Renal cortex interstitium (tissue), 11 donors: ENCODE measurements around the gene GRM7. TPM values are rescaled to one million over a fixed set of nuclear protein-coding genes. Genes with fewer than 3 reads are reported as not detected.

Experiments used
- DNase-seq, 11 donors: peaks; one replicate each; pipeline ENCODE4 v3.0.0-alpha.2; 2013; ENCODE audit warnings: low read depth in 9 of 11, low spot score in 4 of 11; ENCODE audit errors: extremely low read depth in 1 of 11
- polyA plus RNA-seq, 3 donors: library from polyadenylated mRNA; unstranded; fragments of 120-200 nt; gene quantifications; one replicate each; pipeline ENCODE4 v1.2.1, GENCODE V29; 2013; ENCODE audit not compliant: insufficient read length in 3 of 3

The GRM7 gene
- polyA plus RNA-seq, 3 donors, result 1.4 to 2.3 (median 2.0) TPM

- DNase-seq, result no peak
These were observed 846.3 kb downstream of the GRM7 start for GRCh38 chr3:7707187-7707586.

GRCh38 chr3:7709376-7710082, 848.6 kb downstream of the GRM7 start:
- no peak for DNase-seq

GRCh38 chr3:7710284-7710683, 849.4 kb downstream of the GRM7 start:
- no peak for DNase-seq

GRCh38 chr3:7713724-7714123, 852.8 kb downstream of the GRM7 start:
- DNase-seq, result no peak

- DNase-seq, result no peak
These were observed 859.9 kb downstream of the GRM7 start for GRCh38 chr3:7720649-7721297.

GRCh38 chr3:7721869-7722268, 861.0 kb downstream of the GRM7 start:
- DNase-seq, result no peak

- no peak for DNase-seq
These were observed 867.9 kb downstream of the GRM7 start for GRCh38 chr3:7728566-7729519.

GRCh38 chr3:7733933-7734332, 873.0 kb downstream of the GRM7 start:
- DNase-seq, result no peak

GRCh38 chr3:7734456-7734855, 873.5 kb downstream of the GRM7 start:
- DNase-seq, result no peak

- no peak for DNase-seq
These were observed 876.3 kb downstream of the GRM7 start for GRCh38 chr3:7737263-7737662.

- no peak for DNase-seq
These were observed 878.8 kb downstream of the GRM7 start for GRCh38 chr3:7739754-7740153.

- DNase-seq, result no peak
These were observed 879.5 kb downstream of the GRM7 start for GRCh38 chr3:7740458-7740857.

- no peak for DNase-seq
These were observed 883.9 kb downstream of the GRM7 start for GRCh38 chr3:7744850-7745249.

- DNase-seq, result no peak
These were observed 884.8 kb downstream of the GRM7 start for GRCh38 chr3:7745711-7746110.

GRCh38 chr3:7749931-7750695, 889.2 kb downstream of the GRM7 start:
- DNase-seq, result peak in 3 of 11 donors; percentile 5 to 9 (median 7)

- no peak for DNase-seq
These were observed 891.1 kb downstream of the GRM7 start for GRCh38 chr3:7752005-7752404.

GRCh38 chr3:7754653-7755441, 893.9 kb downstream of the GRM7 start:
- no peak for DNase-seq

GRCh38 chr3:7759630-7760029, 898.7 kb downstream of the GRM7 start:
- DNase-seq, result no peak
